KOPT-K1 (cell line): ENCODE data around the gene OR5V1.
"Not testable (repeated sequence)": the region's sequence is repeated elsewhere in the genome, so short reads cannot be mapped to it uniquely, and the experiment has no call there.

ENCODE experiments used
- H3K27ac ChIP-seq: fragments of 200-600 bp; sonication (generic); 2 replicates; pipeline ENCODE4 v1.5.1; 2016; ENCODE audit warnings: antibody characterized with exemption, mild to moderate bottlenecking, low read depth, low read length; ENCODE audit not compliant: poor library complexity, severe bottlenecking
- H3K36me3 ChIP-seq: fragments of 200-600 bp; sonication (generic); 2 replicates; pipeline ENCODE4 v1.5.1; 2017; ENCODE audit warnings: antibody characterized with exemption, mild to moderate bottlenecking, low read length, moderate library complexity; ENCODE audit not compliant: insufficient read depth
- H3K9me3 ChIP-seq: fragments of 200-600 bp; sonication (generic); 2 replicates; pipeline ENCODE4 v1.5.1; 2017; ENCODE audit warnings: antibody characterized with exemption, low read length, mild to moderate bottlenecking; ENCODE audit not compliant: insufficient read depth, poor library complexity, severe bottlenecking

OR5V1 gene

GRCh38 chr6:29368765-29369164, at the start of gene OR5V1:
TSS of gene OR5V1 (minus strand) at chr6:29368865. CDS start at chr6:29356195, 12,670 bp downstream.
- H3K36me3 ChIP-seq = no peaks in the 10 kb centered on the region
- H3K27ac ChIP-seq = no peak within 1 kb of the TSS
- no peaks in the 10 kb centered on the region for H3K9me3 ChIP-seq

DNA sequence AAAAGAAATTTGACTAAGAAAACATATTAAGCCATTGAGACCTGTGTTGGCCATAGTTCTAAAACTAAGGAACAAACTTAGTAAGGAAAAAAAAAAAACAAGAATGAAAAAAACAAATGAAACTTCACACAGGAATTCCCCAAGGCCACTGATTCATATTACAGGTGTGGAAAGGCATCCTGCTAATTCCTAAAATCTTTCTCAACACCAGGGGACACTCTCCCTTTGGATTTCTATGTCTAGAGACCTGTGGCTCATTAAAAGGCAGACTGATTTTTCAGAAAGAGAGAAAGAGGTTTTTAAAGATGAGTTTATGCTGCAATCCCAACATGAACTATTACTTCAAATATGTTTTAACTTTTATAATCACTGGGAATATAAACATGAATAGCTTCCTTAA, 45.9 kb upstream of the OR5V1 start, which contains the start of gene OR12D1:
Gene OR12D1 (plus strand): TSS at position 341 of the 400 bp plus-strand sequence.
- peaks cover 14% of the 10 kb centered on the region for H3K9me3 ChIP-seq
- no peaks in the 10 kb centered on the region for H3K36me3 ChIP-seq
- no peak within 1 kb of the TSS for H3K27ac ChIP-seq

GRCh38 chr6:29403801-29404200, 35.1 kb upstream of the OR5V1 start:
- Histone ChIP-seq H3K9me3 (no peaks in the 10 kb centered on the region), H3K27ac (no peak overlapping the region), H3K36me3 (no peaks in the 10 kb centered on the region)

- Histone ChIP-seq H3K27ac (no peak overlapping the region), H3K36me3 (no peaks in the 10 kb centered on the region), H3K9me3 (no peaks in the 10 kb centered on the region)
Measured at GRCh38 chr6:29399525-29399924, 30.9 kb upstream of the OR5V1 start.

- H3K9me3 ChIP-seq = no peaks in the 10 kb centered on the region
Measured at GRCh38 chr6:29395331-29395730, 26.7 kb upstream of the OR5V1 start, which contains the start of gene OR12D2. TSS of gene OR12D2 (plus strand) at chr6:29395631. CDS start at chr6:29396700, 1,069 bp downstream.

GRCh38 chr6:29388533-29388932, 19.9 kb upstream of the OR5V1 start:
- H3K27ac ChIP-seq = no peak overlapping the region
- no peaks in the 10 kb centered on the region for H3K36me3 ChIP-seq
- no peaks in the 10 kb centered on the region for H3K9me3 ChIP-seq

More at GRCh38 chr6:29395331-29395730, 26.7 kb upstream of the OR5V1 start, which contains the start of gene OR12D2:
- H3K36me3 ChIP-seq = no peaks in the 10 kb centered on the region
- H3K27ac ChIP-seq = no peak within 1 kb of the TSS

DNA sequence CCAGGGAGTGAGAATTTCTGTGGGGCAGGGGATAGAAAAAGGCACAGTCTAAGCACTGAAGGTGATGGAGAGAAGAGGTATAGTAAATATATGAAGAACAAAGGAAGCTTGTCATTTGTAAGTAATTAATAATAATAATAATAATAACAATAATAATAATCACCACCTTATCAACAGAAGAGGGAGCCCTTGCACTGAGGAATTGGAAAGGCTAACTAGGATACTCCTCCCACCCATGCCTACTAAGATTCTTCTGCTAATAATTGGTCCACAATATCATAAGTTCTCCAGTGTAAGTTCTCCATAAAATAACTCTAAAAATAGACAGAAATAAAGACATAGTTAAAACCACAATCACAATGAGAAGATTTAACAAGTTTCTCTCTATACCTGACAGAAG, 7.3 kb upstream of the OR5V1 start:
- Histone ChIP-seq H3K9me3 (no peaks in the 10 kb centered on the region), H3K36me3 (no peaks in the 10 kb centered on the region), H3K27ac (no peak overlapping the region)

DNA sequence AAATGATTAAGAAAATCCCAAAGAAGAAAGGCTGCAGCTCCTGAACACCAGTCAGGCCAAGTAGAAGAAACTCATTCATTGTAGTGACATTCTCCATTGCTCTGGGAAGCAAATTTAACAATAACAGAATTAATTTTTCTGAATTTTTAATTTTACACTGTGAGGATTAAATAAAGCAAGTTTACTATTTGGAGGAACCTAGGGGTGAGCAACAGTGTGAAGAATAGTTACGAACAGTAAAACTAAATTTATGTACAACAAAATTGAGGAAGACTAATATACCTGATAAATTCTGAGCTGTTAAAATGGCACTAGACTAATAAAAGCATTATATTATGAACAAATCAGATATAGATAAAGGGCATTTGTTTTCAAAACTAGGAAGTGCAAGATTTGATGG, 6.5 kb upstream of the OR5V1 start, which contains the start of gene OR12D3:
Gene OR12D3 (minus strand): TSS at position 101 of the 400 bp plus-strand sequence. CDS start 4 bp downstream, at position 97.
- Histone ChIP-seq H3K9me3 (no peaks in the 10 kb centered on the region), H3K27ac (no peak within 1 kb of the TSS), H3K36me3 (no peaks in the 10 kb centered on the region)

DNA sequence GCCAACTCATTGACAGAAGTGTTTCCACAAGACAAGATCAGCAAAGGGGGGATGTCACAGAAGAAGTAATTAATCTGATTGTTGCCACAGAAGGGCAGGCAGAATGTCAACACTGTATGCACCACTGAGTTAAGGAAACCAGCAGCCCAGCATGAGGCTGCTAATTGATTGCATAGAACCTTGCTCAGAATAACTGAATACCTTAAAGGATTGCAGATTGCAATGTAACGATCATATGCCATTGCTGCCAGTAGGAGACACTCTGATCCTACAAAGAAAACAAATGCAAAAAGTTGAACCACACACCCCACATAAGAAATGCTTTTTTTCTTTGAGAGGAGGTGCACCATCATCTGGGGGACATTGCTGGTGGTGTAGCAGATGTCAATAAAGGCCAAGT, 13.1 kb downstream of the OR5V1 start:
- Histone ChIP-seq H3K36me3 (no peaks in the 10 kb centered on the region), H3K27ac (no peak overlapping the region), H3K9me3 (no peaks in the 10 kb centered on the region)

GRCh38 chr6:29354980-29355379, 13.7 kb downstream of the OR5V1 start:
- Histone ChIP-seq H3K27ac (no peak overlapping the region), H3K9me3 (no peaks in the 10 kb centered on the region), H3K36me3 (no peaks in the 10 kb centered on the region)

- not testable (repeated sequence) for H3K9me3 ChIP-seq, H3K27ac ChIP-seq
Measured at GRCh38 chr6:29349348-29349747, 19.3 kb downstream of the OR5V1 start.

GRCh38 chr6:29345380-29345779, 23.3 kb downstream of the OR5V1 start:
- H3K36me3 ChIP-seq = no peaks in the 10 kb centered on the region
- H3K9me3 ChIP-seq = no peaks in the 10 kb centered on the region
- no peak overlapping the region for H3K27ac ChIP-seq

More at GRCh38 chr6:29349348-29349747, 19.3 kb downstream of the OR5V1 start:
- not testable (repeated sequence) for H3K36me3 ChIP-seq

GRCh38 chr6:29336269-29336668, 32.4 kb downstream of the OR5V1 start:
- Histone ChIP-seq H3K36me3 (no peaks in the 10 kb centered on the region), H3K9me3 (no peaks in the 10 kb centered on the region), H3K27ac (no peak overlapping the region)

GRCh38 chr6:29332676-29333075, 36.0 kb downstream of the OR5V1 start:
- H3K9me3 ChIP-seq = no peaks in the 10 kb centered on the region
- no peak overlapping the region for H3K27ac ChIP-seq
- no peaks in the 10 kb centered on the region for H3K36me3 ChIP-seq

DNA sequence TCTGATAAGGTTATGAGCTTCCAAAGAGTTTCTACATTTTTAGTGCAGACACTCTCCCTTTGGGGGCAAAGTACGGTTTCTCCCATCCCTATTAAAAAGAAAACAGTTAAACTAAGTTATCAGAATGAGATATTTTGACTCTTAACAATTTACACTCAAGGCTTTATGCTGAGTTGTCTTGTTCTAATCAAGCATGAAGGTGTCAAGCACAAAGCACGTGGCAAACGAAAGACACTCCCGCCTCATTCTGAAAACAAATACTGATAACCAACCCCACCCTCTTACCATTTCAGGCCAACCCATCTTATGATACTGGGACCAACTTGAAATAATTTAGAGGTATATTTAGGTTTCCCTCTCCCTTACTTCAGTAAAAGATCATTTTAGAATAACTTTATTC, 42.9 kb downstream of the OR5V1 start:
- no peaks in the 10 kb centered on the region for H3K9me3 ChIP-seq
- H3K27ac ChIP-seq = no peak overlapping the region

GRCh38 chr6:29323332-29323731, 45.3 kb downstream of the OR5V1 start:
- not testable (repeated sequence) for H3K27ac ChIP-seq, H3K36me3 ChIP-seq, H3K9me3 ChIP-seq

More for the DNA sequence above, 42.9 kb downstream of the OR5V1 start:
- H3K36me3 ChIP-seq = no peaks in the 10 kb centered on the region
